ENCODE measurements around the gene CD93.

Gene CD93

GRCh38 chr20:23115822-23116221 lies 29.7 kb upstream of the CD93 start:
- DNase-seq (ENCODE audit: low read depth), result no peak
- TF ChIP-seq, protein P1, sequence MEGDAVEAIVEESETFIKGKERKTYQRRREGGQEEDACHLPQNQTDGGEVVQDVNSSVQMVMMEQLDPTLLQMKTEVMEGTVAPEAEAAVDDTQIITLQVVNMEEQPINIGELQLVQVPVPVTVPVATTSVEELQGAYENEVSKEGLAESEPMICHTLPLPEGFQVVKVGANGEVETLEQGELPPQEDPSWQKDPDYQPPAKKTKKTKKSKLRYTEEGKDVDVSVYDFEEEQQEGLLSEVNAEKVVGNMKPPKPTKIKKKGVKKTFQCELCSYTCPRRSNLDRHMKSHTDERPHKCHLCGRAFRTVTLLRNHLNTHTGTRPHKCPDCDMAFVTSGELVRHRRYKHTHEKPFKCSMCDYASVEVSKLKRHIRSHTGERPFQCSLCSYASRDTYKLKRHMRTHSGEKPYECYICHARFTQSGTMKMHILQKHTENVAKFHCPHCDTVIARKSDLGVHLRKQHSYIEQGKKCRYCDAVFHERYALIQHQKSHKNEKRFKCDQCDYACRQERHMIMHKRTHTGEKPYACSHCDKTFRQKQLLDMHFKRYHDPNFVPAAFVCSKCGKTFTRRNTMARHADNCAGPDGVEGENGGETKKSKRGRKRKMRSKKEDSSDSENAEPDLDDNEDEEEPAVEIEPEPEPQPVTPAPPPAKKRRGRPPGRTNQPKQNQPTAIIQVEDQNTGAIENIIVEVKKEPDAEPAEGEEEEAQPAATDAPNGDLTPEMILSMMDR (IDR thresholded peaks at IDR 0.05; ENCODE audit: control insufficient read depth, extremely low read depth, insufficient read depth), result no peak
- no peak overlapping the region for H3K4me3 ChIP-seq (ENCODE audit: low read depth, low read length)

- no peak overlapping the region for H3K4me3 ChIP-seq (ENCODE audit: low read depth, low read length)
- TF ChIP-seq, protein P1 (IDR thresholded peaks at IDR 0.05; ENCODE audit: control insufficient read depth, extremely low read depth, insufficient read depth), result no peak
- no peak for DNase-seq (ENCODE audit: low read depth)
Measured at GRCh38 chr20:23114448-23115082, 28.4 kb upstream of the CD93 start.

GRCh38 chr20:23114018-23114417 lies 27.9 kb upstream of the CD93 start:
- no peak for DNase-seq (ENCODE audit: low read depth)
- no peak overlapping the region for H3K4me3 ChIP-seq (ENCODE audit: low read depth, low read length)
- TF ChIP-seq, protein P1 (IDR thresholded peaks at IDR 0.05; ENCODE audit: control insufficient read depth, extremely low read depth, insufficient read depth), result no peak

DNA sequence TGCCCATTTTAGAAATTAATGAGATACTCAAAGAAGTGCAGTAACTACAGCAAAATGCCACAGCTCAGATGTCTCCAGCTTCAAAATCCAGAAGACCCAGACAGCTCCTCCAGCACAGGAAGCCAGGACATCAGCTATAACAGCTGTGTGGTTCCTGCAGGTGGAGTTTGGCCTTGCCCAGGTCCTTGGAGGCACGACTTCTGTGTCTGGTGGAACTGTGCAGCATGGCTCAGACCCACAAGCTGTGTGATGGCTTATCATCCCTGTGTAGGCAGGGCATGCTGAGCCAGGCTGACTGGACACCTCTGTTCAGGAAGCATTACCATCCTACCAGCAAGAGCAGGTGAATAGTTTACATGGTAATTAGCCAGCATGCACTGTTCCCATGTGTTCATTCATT lies 26.5 kb upstream of the CD93 start:
- DNase-seq (ENCODE audit: low read depth), result no peak
- no peak overlapping the region for H3K4me3 ChIP-seq (ENCODE audit: low read depth, low read length)
- TF ChIP-seq, protein P1 (IDR thresholded peaks at IDR 0.05; ENCODE audit: control insufficient read depth, extremely low read depth, insufficient read depth), result no peak

DNA sequence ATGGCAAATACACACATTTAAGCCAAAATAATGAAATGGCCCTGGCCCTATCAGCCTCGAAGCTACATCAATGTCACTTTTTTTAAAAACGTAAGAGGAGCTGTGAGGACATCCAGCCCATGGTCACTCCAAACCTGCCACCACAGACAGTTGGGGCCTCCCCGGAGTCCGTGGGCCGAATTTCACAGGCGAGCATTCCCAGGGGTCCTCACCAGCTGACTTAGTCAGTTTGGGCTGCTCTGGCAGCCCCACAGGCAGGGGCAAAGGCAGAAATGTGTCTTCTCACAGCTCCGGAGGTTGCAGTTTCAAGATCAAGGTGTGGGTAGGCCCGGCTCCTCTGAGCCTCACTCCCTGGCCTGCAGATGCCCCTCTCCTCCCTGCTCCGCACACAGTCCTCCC lies 25.8 kb upstream of the CD93 start:
- no peak overlapping the region for H3K4me3 ChIP-seq (ENCODE audit: low read depth, low read length)
- TF ChIP-seq, protein P1 (IDR thresholded peaks at IDR 0.05; ENCODE audit: control insufficient read depth, extremely low read depth, insufficient read depth), result no peak
- no peak for DNase-seq (ENCODE audit: low read depth)

- H3K4me3 ChIP-seq (ENCODE audit: low read depth, low read length), result no peak overlapping the region
- no peak for DNase-seq (ENCODE audit: low read depth)
- TF ChIP-seq, protein P1 (IDR thresholded peaks at IDR 0.05; ENCODE audit: control insufficient read depth, extremely low read depth, insufficient read depth), result no peak
Measured at GRCh38 chr20:23111307-23111943, 25.3 kb upstream of the CD93 start.

DNA sequence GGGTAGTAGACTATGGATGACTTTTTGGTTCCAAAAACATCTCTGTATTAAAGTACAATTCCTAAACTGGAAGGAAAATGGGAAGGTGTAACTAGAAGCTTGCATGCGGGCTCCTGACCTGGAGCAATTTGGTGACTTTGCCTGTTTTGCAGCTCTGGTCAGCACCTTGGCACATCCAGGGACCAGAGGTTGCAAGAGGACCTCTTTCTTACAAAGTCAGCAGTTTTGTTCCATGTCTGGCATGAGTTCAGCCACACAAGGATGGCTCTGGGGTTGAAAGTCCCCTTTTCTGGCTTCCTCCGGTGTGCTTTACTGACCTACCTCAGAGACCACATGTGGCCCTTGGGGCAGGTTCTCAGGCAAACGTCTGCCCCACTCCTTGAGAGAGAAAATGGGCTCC lies 22.7 kb upstream of the CD93 start:
- no peak overlapping the region for H3K4me3 ChIP-seq (ENCODE audit: low read depth, low read length)
- DNase-seq (ENCODE audit: low read depth), result no peak

More for the DNA sequence above, 22.7 kb upstream of the CD93 start:
- TF ChIP-seq, protein P1 (IDR thresholded peaks at IDR 0.05; ENCODE audit: control insufficient read depth, extremely low read depth, insufficient read depth), result no peak
